ENCODE results near the gene SPDYE4.

Gene SPDYE4

GRCh38 chr17:8708025-8708461 is 50.3 kb downstream of the SPDYE4 start:
- no peak for DNase-seq

- no peak for DNase-seq
These were observed 50.9 kb downstream of the SPDYE4 start for GRCh38 chr17:8707332-8708024.

- no peak for DNase-seq
These were observed 51.9 kb downstream of the SPDYE4 start for GRCh38 chr17:8706431-8706830.

- no peak for DNase-seq
These were observed 52.9 kb downstream of the SPDYE4 start for GRCh38 chr17:8705427-8705826.

- DNase-seq: no peak
These were observed 55.3 kb downstream of the SPDYE4 start for GRCh38 chr17:8703001-8703400.

- no peak for DNase-seq
These were observed 56.6 kb downstream of the SPDYE4 start for GRCh38 chr17:8701754-8702153.

GRCh38 chr17:8701221-8701620 is 57.1 kb downstream of the SPDYE4 start:
- no peak for DNase-seq
